SK-N-SH (cell line): ENCODE data around the gene ECSCR. TPM values are rescaled to one million over a fixed set of nuclear protein-coding genes. Genes with fewer than 3 reads are reported as not detected.

Experiments
- CTCF ChIA-PET: fragments of 300-600, 350-600 bp; formaldehyde crosslinking; extraction: SDS; loops from one replicate; lab custom pipeline; 2021; lab: Yijun Ruan, JAX
- POLR2A ChIA-PET: fragments of 350-600 bp; sonication (Branson Sonifier 250); formaldehyde crosslinking; extraction: SDS; loops from one replicate; lab custom pipeline; 2020; ENCODE audit warnings: antibody characterized with exemption, inconsistent platforms; lab: Yijun Ruan, JAX
- DNase-seq: peaks from one replicate; pipeline ENCODE4 v3.0.0; 2012
- H2AFZ ChIP-seq: fragments of 200-600 bp; sonication (generic); 2 replicates; pipeline ENCODE4 v1.8.1; 2016; ENCODE audit warnings: antibody characterized with exemption, mild to moderate bottlenecking, low read depth
- H3F3A ChIP-seq: fragments of 200-600 bp; sonication (generic); replicated peaks from 2 replicates; pipeline ENCODE3; 2016; ENCODE audit warnings: antibody characterized with exemption, mild to moderate bottlenecking; ENCODE audit not compliant: insufficient read depth
- H3K27ac ChIP-seq, 2 experiments: fragments of 200-500 bp in 1 of 2; fragments of 200-600 bp in 1 of 2; sonication (Bioruptor generic) in 1 of 2; sonication (generic), shearing (Covaris generic) in 1 of 2; 2 replicates each; pipeline versions ENCODE4 v1.5.1 to v1.6.1; 2014 to 2016; ENCODE audit warnings: low read depth in 2 of 2, inconsistent platforms in 1 of 2, low read length in 1 of 2, mild to moderate bottlenecking in 1 of 2, mixed read lengths in 1 of 2
- H3K27me3 ChIP-seq: fragments of 200-600 bp; sonication (generic), shearing (Covaris generic); 2 replicates; pipeline ENCODE4 v1.6.1; 2016; ENCODE audit warnings: mixed run types; ENCODE audit not compliant: insufficient read depth
- H3K36me3 ChIP-seq, 2 experiments: fragments of 200-500 bp in 1 of 2; fragments of 200-600 bp in 1 of 2; sonication (Bioruptor generic) in 1 of 2; sonication (generic) in 1 of 2; replicated peaks in 1 of 2; 2 replicates each; pipeline versions ENCODE3 to v1.5.1; 2014 to 2016; ENCODE audit warnings: low read length in 1 of 2, mild to moderate bottlenecking in 1 of 2; ENCODE audit not compliant: insufficient read depth in 2 of 2, control insufficient read depth in 1 of 2
- H3K4me1 ChIP-seq, 2 experiments: fragments of 200-500 bp in 1 of 2; fragments of 200-600 bp in 1 of 2; sonication (Bioruptor generic) in 1 of 2; sonication (generic), shearing (Covaris generic) in 1 of 2; 2 replicates each; pipeline versions ENCODE4 v1.5.1 to v1.6.1; 2014 to 2016; ENCODE audit warnings: low read depth in 1 of 2, low read length in 1 of 2, mixed run types in 1 of 2; ENCODE audit not compliant: insufficient read depth in 2 of 2, control insufficient read depth in 1 of 2
- H3K4me2 ChIP-seq: fragments of 200-600 bp; sonication (generic), shearing (Covaris generic); 2 replicates; pipeline ENCODE4 v1.6.1; 2017; ENCODE audit warnings: mixed run types
- H3K4me3 ChIP-seq, 2 experiments: fragments of 200-500 bp in 1 of 2; fragments of 200-600 bp in 1 of 2; sonication (Bioruptor generic) in 1 of 2; sonication (generic), shearing (Covaris generic) in 1 of 2; 2 replicates each; pipeline versions ENCODE4 v1.5.1 to v1.8.1; 2014 to 2016; ENCODE audit warnings: low read depth in 2 of 2, inconsistent platforms in 1 of 2, low read length in 1 of 2, mild to moderate bottlenecking in 1 of 2, mixed read lengths in 1 of 2, moderate library complexity in 1 of 2
- H3K79me2 ChIP-seq: fragments of 200-600 bp; sonication (generic); 2 replicates; pipeline ENCODE4 v1.8.1; 2017; ENCODE audit warnings: mild to moderate bottlenecking; ENCODE audit not compliant: insufficient read depth
- H3K9ac ChIP-seq: fragments of 200-600 bp; sonication (generic); 2 replicates; pipeline ENCODE4 v1.6.1; 2017; ENCODE audit warnings: mixed run types
- H3K9me2 ChIP-seq: fragments of 200-600 bp; sonication (generic); 2 replicates; pipeline ENCODE4 v1.6.1; 2017; ENCODE audit warnings: mixed run types
- H3K9me3 ChIP-seq: fragments of 200-600 bp; sonication (generic); 2 replicates; pipeline ENCODE4 v1.6.1; 2017; ENCODE audit warnings: mixed run types, mild to moderate bottlenecking, moderate library complexity
- H4K20me1 ChIP-seq: fragments of 200-600 bp; sonication (generic); 2 replicates; pipeline ENCODE4 v1.6.1; 2017; ENCODE audit warnings: mild to moderate bottlenecking, mixed run types; ENCODE audit not compliant: insufficient read depth
- CHD2 ChIP-seq: fragments of 150-350 bp; IDR thresholded peaks from 2 replicates; pipeline ENCODE4 v1.6.1; 2018; ENCODE audit warnings: low read length; ENCODE audit not compliant: partially characterized antibody
- CTCF ChIP-seq: fragments of 200-600 bp; sonication (generic); IDR thresholded peaks from 2 replicates; pipeline ENCODE4 v1.6.1; 2017; ENCODE audit warnings: antibody characterized with exemption, mild to moderate bottlenecking, moderate library complexity
- FOSL2 ChIP-seq: IDR thresholded peaks from 2 replicates; pipeline ENCODE4 v1.4.0; 2012; ENCODE audit warnings: low read depth, mild to moderate bottlenecking, moderate library complexity, borderline replicate concordance
- GABPA ChIP-seq: IDR thresholded peaks from 2 replicates; pipeline ENCODE4 v1.4.0; 2012; ENCODE audit warnings: low read depth, mild to moderate bottlenecking
- NRF1 ChIP-seq: IDR thresholded peaks from 2 replicates; pipeline ENCODE4 v1.6.1; 2012; ENCODE audit warnings: low read depth, mild to moderate bottlenecking, low read length
- REST ChIP-seq: IDR thresholded peaks from 2 replicates; pipeline ENCODE4 v1.6.1; 2012; ENCODE audit warnings: mild to moderate bottlenecking, low read depth, low read length, moderate library complexity
- RXRA ChIP-seq: IDR thresholded peaks from 2 replicates; pipeline ENCODE4 v1.4.0; 2012; ENCODE audit warnings: low read depth, mild to moderate bottlenecking, borderline replicate concordance
- SIN3A ChIP-seq: IDR thresholded peaks from 2 replicates; pipeline ENCODE4 v1.6.1; 2012; ENCODE audit warnings: low read depth, mild to moderate bottlenecking, low read length, moderate library complexity, borderline replicate concordance
- SMC3 ChIP-seq: IDR thresholded peaks from 2 replicates; pipeline ENCODE4 v1.6.1; 2012; ENCODE audit warnings: low read depth, low read length, improper control_type of control experiment
- TCF12 ChIP-seq: IDR thresholded peaks from 2 replicates; pipeline ENCODE4 v1.4.0; 2012
- YY1 ChIP-seq: IDR thresholded peaks from 2 replicates; pipeline ENCODE4 v1.4.0; 2012; ENCODE audit warnings: low read depth, mild to moderate bottlenecking
- WGBS: methylation state at CpG from one replicate; pipeline ENCODE4 v1.1.6; 2017; ENCODE audit warnings: low lambda C conversion rate; 5-methylcytosine and 5-hydroxymethylcytosine counted together
- polyA plus RNA-seq, 3 experiments: library from polyadenylated mRNA; depleted of rRNA; stranded (reverse); fragments of >200 nt; gene quantifications; 2 replicates each; pipeline ENCODE4 v1.2.3, GENCODE V29; 2012

The ECSCR gene
- polyA plus RNA-seq, 1 of the 3 experiments (the other 2 are of a cell fraction) = 10.9 TPM

- no peaks in the 10 kb centered on the region for H3K27me3 ChIP-seq
- no peak overlapping the region for H3K9ac ChIP-seq
- H3K79me2 ChIP-seq = peaks cover 26% of the 10 kb centered on the region
- CTCF ChIA-PET = no interaction called here
- peaks cover 9% of the 10 kb centered on the region for H3F3A ChIP-seq
- H3K4me2 ChIP-seq = no peak overlapping the region
- no peaks in the 10 kb centered on the region for H4K20me1 ChIP-seq
- H3K9me2 ChIP-seq = no peaks in the 10 kb centered on the region
- no peak overlapping the region for H3K4me3 ChIP-seq
- H2AFZ ChIP-seq = no peak overlapping the region
- WGBS = 84% methylated on average over 12 of the region's 13 CpGs
- no peaks in the 10 kb centered on the region for H3K9me3 ChIP-seq
- H3K36me3 ChIP-seq = peaks cover 24 to 25% of the 10 kb centered on the region in 2 experiments
- H3K4me1 ChIP-seq = peaks cover 3 to 8% of the 10 kb centered on the region in 2 experiments; a peak in 2 of 4 replicates
- POLR2A ChIA-PET = no interaction called here
- H3K27ac ChIP-seq = no peak overlapping the region
- no peak for TF ChIP-seq TCF12
- TF ChIP-seq FOSL2 = no peak
- no peak for TF ChIP-seq REST
- no peak for TF ChIP-seq RXRA
- TF ChIP-seq CHD2 = no peak
- TF ChIP-seq YY1 = no peak
- TF ChIP-seq CTCF = no peak
- TF ChIP-seq SIN3A = no peak
- no peak for TF ChIP-seq SMC3
- no peak for TF ChIP-seq NRF1
- DNase-seq = no peak
These were observed 12.6 kb upstream of the ECSCR start for GRCh38 chr5:139474890-139475791.

GRCh38 chr5:139473565-139473964 is 11.0 kb upstream of the ECSCR start:
- peak overlapping the region; percentile 19 to 40; a peak in 2 of 4 replicates for H3K27ac ChIP-seq
- DNase-seq = peak; percentile 15

More at GRCh38 chr5:139473565-139473964, 11.0 kb upstream of the ECSCR start:
- no peak overlapping the region for H3K9ac ChIP-seq
- ChIA-PET CTCF (interaction anchor here (1.4 kb wide), 1 partner anchor 44 kb away, joined by 3 read pairs; no protein-coding TSS in a partner anchor), POLR2A (no interaction called here)
- no peaks in the 10 kb centered on the region for H3K27me3 ChIP-seq
- H3K36me3 ChIP-seq = peaks cover 9 to 25% of the 10 kb centered on the region in 2 experiments
- no peak overlapping the region for H2AFZ ChIP-seq
- H3K4me1 ChIP-seq = peaks cover 3 to 8% of the 10 kb centered on the region in 2 experiments; a peak in 2 of 4 replicates
- no peaks in the 10 kb centered on the region for H4K20me1 ChIP-seq
- 87% methylated on average over 2 of the region's 2 CpGs for WGBS
- H3K4me2 ChIP-seq = 0 out of 2 replicates have a peak overlapping the region, but pooled peaks have one; percentile 7
- H3K79me2 ChIP-seq = peaks cover 11% of the 10 kb centered on the region
- TF ChIP-seq GABPA (no peak), TCF12 (peak; percentile 4; the same call in 1 of the 2 replicates)
- peaks cover 9% of the 10 kb centered on the region for H3F3A ChIP-seq
- no peaks in the 10 kb centered on the region for H3K9me3 ChIP-seq
- no peak overlapping the region for H3K4me3 ChIP-seq
- no peaks in the 10 kb centered on the region for H3K9me2 ChIP-seq
